Epithelial cell of prostate (primary cell): Measurements from ENCODE around the gene ZNF320.
"Not testable (repeated sequence)": the region's sequence is repeated elsewhere in the genome, so short reads cannot be mapped to it uniquely, and the experiment has no call there.

ENCODE experiments used
- DNase-seq: peaks from one replicate; pipeline ENCODE4 v3.0.0-alpha.2; 2011; ENCODE audit warnings: low read depth, low spot score
- H3K27ac ChIP-seq: fragments of 450-650 bp; 2 replicates; pipeline ENCODE4 v1.5.1; 2017; ENCODE audit warnings: mild to moderate bottlenecking

The ZNF320 gene

GRCh38 chr19:52897138-52897935 lies at the start of gene ZNF320:
TSS of gene ZNF320 (minus strand) at chr19:52897635. CDS start at chr19:52890255, 7,380 bp downstream.
- peak within 1 kb of the TSS; percentile 89 for H3K27ac ChIP-seq
- peak; percentile 58 for DNase-seq

- DNase-seq = no peak
- H3K27ac ChIP-seq = peak overlapping the region; percentile 99
Observed at GRCh38 chr19:52946322-52947310, 49.2 kb upstream of the ZNF320 start.

GRCh38 chr19:52945652-52946321 lies 48.4 kb upstream of the ZNF320 start:
- H3K27ac ChIP-seq = peak overlapping the region; percentile 99
- DNase-seq = no peak

DNA sequence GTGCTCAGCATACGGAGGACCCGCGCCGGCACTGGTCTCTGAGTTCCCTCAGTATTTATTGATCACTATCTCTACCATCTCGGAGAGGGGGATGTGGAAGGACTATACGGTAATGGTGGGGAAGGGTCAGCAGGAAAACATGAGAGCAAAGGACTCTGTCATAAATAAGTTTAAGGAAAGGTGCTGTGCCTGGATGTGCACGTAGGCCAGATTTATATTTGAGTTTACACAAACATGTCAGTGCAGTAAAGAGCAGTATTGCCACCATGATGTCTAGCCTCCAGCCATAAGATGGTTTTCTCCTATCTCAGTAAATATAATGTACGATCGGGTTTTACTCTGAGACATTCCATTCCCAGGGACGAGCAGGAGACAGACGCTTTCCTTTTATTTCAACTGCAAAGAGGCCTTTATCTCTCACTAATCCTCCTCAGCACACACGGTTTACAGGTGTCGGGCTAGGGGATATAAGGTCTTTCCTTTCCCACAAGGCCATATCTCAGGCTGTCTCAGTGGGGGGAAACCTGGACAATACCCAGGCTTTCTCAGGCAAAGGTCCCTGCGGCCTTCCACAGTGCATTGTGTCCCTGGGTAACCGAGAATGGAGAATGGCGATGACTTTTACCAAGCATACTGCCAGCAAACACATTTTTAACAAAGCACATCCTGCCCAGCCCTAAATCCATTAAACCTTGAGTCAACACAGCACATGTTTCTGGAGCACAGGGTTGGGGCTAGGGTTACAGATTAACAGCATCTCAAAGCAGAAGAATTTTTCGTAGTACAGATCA lies 47.5 kb upstream of the ZNF320 start:
- H3K27ac ChIP-seq = peak overlapping the region; percentile 99
- not testable (repeated sequence) for DNase-seq

GRCh38 chr19:52943884-52944643 lies 46.6 kb upstream of the ZNF320 start:
- DNase-seq = no peak
- H3K27ac ChIP-seq = peak overlapping the region; percentile 99

DNA sequence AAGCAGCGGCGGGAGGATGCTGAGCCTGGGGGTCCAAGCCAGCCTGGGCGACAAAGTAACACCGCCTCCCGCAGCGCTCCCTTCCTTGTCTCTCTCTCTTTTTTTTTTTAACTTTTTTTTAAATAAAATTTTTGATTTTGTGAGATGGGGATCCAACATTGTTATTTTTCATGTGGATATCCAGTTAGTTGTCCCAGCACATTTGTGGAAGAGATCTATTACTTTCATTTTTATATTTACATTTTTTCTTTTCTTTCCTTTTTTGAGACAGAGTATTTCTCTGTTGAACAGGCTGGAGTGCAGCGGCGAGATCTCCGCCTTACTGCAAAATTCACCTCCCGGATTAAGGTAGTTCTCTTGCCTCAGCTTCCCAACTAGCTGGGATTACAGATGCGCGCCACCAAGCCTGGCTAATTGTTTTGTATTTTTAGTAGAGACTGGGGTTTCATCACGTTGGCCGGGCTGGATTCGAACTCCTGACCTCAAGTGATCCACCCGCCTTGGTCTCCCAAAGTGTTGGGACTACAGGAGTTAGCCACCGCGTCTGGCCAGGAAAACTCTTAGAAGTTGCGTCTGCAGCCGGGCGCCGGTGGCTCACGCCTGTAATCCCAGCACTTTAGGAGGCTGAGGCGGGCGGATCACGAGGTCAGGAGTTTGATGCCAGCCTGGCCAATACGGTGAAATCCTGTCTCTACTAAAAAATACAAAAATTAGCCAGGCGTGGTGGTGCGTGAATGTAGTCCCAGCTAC lies 45.9 kb upstream of the ZNF320 start:
- H3K27ac ChIP-seq = peak overlapping the region; percentile 99
- DNase-seq = no peak

DNA sequence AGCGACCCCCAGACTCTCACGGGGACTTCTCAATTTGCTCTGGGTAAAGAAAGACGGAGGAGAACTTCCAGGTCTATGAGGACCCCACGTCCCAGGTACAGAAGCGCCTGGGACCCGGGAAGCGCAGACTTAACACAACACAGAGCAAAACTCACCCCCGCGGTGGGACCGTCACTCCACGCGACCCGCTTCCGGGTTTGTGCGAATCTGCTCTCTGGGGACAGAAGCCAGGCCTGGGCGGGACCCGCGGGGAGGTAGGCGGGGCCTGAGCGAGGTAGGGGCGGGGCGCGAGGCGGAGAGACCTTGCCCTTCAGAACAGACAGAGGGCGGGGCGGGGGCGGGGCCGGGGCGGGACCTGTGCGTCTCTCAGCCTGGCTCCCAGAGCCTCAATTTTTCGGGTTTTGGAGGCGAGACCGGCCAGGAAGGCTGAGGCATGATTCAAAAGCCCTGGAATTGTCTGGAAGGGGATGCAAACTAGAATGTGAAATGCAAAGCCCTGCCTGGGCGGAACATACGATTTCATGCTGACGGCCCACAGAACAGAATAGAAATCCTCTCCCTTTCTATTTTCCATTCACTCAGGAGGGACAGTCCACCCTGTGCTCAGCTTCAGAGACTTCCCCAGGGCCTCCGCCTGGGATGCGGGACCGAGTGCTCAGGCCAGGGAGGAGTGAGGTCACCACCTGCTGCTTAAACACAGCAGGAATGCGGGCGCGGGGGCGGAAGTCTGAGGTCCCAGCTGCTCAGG lies 45.1 kb upstream of the ZNF320 start:
- no peak for DNase-seq
- peak overlapping the region; percentile 99 for H3K27ac ChIP-seq

GRCh38 chr19:52941941-52942385 lies 44.5 kb upstream of the ZNF320 start:
- no peak for DNase-seq
- H3K27ac ChIP-seq = peak overlapping the region; percentile 99

- not testable (repeated sequence) for DNase-seq
- H3K27ac ChIP-seq = peak overlapping the region; percentile 99
Observed at GRCh38 chr19:52941523-52941922, 44.1 kb upstream of the ZNF320 start.

DNA sequence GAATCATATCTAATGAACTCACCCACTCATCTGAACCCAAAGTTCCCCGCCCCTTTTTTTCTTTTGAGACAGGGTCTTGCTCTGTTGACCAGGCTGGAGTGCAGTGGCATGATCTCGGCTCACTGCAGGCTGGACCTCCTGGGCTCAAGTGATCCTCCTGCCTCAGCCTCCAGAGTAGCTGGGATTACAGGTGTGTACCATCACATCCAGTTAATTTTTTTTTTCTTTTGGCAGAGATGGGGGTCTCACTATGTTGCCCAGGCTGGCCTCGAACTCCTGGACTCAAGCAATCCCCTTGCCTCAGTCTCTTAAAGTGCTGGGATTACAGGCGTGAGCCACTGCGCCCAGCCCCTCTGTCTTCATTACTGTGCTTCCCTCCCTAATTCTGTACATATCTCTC lies 43.5 kb upstream of the ZNF320 start:
- not testable (repeated sequence) for DNase-seq, H3K27ac ChIP-seq

DNA sequence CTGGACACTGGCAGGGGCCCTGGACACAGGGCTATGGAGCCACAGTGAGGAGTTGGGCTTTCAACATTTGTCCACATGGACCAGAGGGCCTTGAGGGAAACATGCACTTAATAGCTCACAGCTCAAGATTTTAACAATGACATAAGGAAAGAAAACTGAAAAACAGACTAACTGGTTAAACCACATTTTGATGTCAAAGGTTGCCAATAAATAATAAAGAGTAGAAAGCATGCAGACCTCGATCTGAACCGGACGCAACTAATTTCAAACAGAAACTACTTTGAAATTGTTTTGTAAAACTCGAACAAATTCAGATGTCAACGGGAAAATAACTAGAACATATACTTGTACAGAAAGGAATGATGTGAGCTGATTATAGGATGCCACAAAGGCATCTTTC lies 41.3 kb upstream of the ZNF320 start:
- peak overlapping the region; percentile 27 for H3K27ac ChIP-seq
- no peak for DNase-seq

DNA sequence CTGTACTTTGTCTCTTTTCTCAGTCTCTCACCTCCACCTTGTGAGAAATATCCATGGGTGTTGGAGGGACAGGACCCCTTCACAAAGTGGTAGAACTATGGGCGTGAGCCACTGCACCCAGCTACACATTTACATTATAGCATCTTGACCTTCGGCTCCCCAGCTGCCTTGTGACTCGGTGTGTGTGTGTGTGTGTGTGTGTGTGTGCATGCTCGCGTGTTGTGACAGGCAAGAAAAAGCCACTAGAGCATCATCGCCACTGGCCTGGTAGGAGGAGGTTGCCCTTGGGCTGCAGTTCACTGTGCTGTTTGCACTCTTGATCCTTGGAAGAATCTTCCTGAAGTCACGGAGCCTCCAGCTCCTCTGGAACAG lies 39.5 kb upstream of the ZNF320 start:
- peak overlapping the region; percentile 70 for H3K27ac ChIP-seq
- DNase-seq = no peak

- peak overlapping the region; percentile 70 for H3K27ac ChIP-seq
- DNase-seq = no peak
Observed at GRCh38 chr19:52936151-52936953, 38.9 kb upstream of the ZNF320 start.

- no peak for DNase-seq
- H3K27ac ChIP-seq = peak overlapping the region; percentile 70
Observed at GRCh38 chr19:52935434-52935833, 38.0 kb upstream of the ZNF320 start.

GRCh38 chr19:52924641-52925040 lies 27.2 kb upstream of the ZNF320 start:
- peak overlapping the region; percentile 95 for H3K27ac ChIP-seq
- not testable (repeated sequence) for DNase-seq

DNA sequence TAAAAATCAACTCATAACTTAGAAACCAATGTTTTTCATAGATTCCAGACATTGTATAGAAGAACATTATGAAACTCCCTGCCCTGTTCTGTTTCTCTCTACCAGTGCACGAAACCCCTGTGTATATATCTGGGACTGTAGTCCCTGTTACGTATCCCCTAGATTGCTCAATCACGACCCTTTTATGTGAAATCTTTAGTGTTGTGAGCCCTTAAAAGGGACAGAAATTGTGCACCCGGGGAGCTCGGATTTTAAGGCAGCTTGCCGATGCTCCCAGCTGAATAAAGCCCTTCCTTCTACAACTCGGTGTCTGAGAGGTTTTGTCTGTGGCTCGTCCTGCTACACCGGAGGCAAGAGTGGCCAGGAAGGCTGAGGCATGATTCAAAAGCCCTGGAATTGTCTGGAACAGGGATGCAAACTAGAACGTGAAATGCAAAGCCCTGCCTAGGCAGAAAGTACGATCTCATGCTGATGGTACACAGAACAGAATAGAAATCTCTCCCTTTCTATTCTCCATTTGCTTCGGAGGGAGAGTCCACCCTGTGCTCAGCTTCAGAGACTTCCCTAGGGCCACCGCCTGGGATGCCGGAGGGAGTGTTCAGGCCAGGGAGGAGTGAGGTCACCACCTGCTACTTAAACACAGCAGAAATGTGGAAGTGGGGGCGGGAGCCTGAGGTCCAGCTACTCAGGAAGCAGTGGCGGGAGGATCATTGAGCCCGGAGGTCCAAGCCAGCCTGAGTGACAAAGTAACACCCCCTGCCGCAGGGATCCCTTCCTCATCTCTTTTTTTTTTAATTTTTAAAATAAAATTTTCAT lies 26.6 kb upstream of the ZNF320 start:
- H3K27ac ChIP-seq = peak overlapping the region; percentile 95
- no peak for DNase-seq
